HG03460 (cell line): ENCODE measurements around the gene TP53.

Source experiments
- ATAC-seq: cut with Tn5 transposase; IDR thresholded peaks from one replicate; pipeline ENCODE4 v1.9.1; 2021; ENCODE audit not compliant: unreplicated experiment

The TP53 gene

GRCh38 chr17:7707446-7707845 is 20.2 kb upstream of the TP53 start:
- ATAC-seq, result no peak

- no peak for ATAC-seq
These were observed 19.5 kb upstream of the TP53 start for GRCh38 chr17:7706631-7707354.

GRCh38 chr17:7705269-7706255 is 18.3 kb upstream of the TP53 start:
- no peak for ATAC-seq

GRCh38 chr17:7704601-7705268 is 17.4 kb upstream of the TP53 start, which contains the start of gene EFNB3:
EFNB3 (plus strand) TSS chr17:7705202; CDS start chr17:7705599, 397 bp downstream.
- ATAC-seq, result no peak

- no peak for ATAC-seq
These were observed 16.5 kb upstream of the TP53 start for GRCh38 chr17:7703584-7704479.

GRCh38 chr17:7702776-7703175 is 15.5 kb upstream of the TP53 start:
- no peak for ATAC-seq

GRCh38 chr17:7701681-7702080 is 14.4 kb upstream of the TP53 start:
- no peak for ATAC-seq

GRCh38 chr17:7700510-7700909 is 13.2 kb upstream of the TP53 start:
- ATAC-seq, result no peak

- no peak for ATAC-seq
These were observed 10.7 kb upstream of the TP53 start for GRCh38 chr17:7697828-7698588.

- no peak for ATAC-seq
These were observed 8.3 kb upstream of the TP53 start for GRCh38 chr17:7695586-7695985.

GRCh38 chr17:7688808-7689316 is 1.6 kb upstream of the TP53 start:
- ATAC-seq, result no peak

GRCh38 chr17:7687908-7688807 is 868 bp upstream of the TP53 start, which contains the start of gene WRAP53:
WRAP53 (plus strand) TSS chr17:7688477; CDS start chr17:7688649, 172 bp downstream.
- ATAC-seq, result peak; percentile 62

GRCh38 chr17:7686222-7687071 is 843 bp downstream of the TP53 start:
- peak; percentile 50 for ATAC-seq

GRCh38 chr17:7685533-7686221 is 1.6 kb downstream of the TP53 start:
- ATAC-seq, result peak; percentile 47

GRCh38 chr17:7684851-7685532 is 2.3 kb downstream of the TP53 start:
- no peak for ATAC-seq

GRCh38 chr17:7677388-7678067 is 9.8 kb downstream of the TP53 start:
- ATAC-seq, result no peak
